Measurements from ENCODE around the gene LRRTM4.
"Not testable (repeated sequence)": the region's sequence is repeated elsewhere in the genome, so short reads cannot be mapped to it uniquely, and the experiment has no call there.

LRRTM4 gene

GRCh38 chr2:77121518-77121917 is 400.7 kb downstream of the LRRTM4 start:
- DNase-seq: no peak
- in situ Hi-C loops (cut with HindIII; ENCODE audit: low pct_ligation_motif_present, low pct_unique_long_range_greater_than_20kb, low sequenced_read_pairs): no loop called here

GRCh38 chr2:77119333-77119732 is 402.8 kb downstream of the LRRTM4 start:
- no peak for DNase-seq
- in situ Hi-C loops (cut with HindIII; ENCODE audit: low pct_ligation_motif_present, low pct_unique_long_range_greater_than_20kb, low sequenced_read_pairs): no loop called here

- in situ Hi-C loops (cut with HindIII; ENCODE audit: low pct_ligation_motif_present, low pct_unique_long_range_greater_than_20kb, low sequenced_read_pairs): no loop called here
- no peak for DNase-seq
Measured at GRCh38 chr2:77108915-77109314, 413.3 kb downstream of the LRRTM4 start.

- DNase-seq: no peak
- in situ Hi-C loops (cut with HindIII; ENCODE audit: low pct_ligation_motif_present, low pct_unique_long_range_greater_than_20kb, low sequenced_read_pairs): no loop called here
Measured at GRCh38 chr2:77105008-77105407, 417.2 kb downstream of the LRRTM4 start.

- in situ Hi-C loops (cut with HindIII; ENCODE audit: low pct_ligation_motif_present, low pct_unique_long_range_greater_than_20kb, low sequenced_read_pairs): no loop called here
- DNase-seq: no peak
Measured at GRCh38 chr2:77104554-77104953, 417.6 kb downstream of the LRRTM4 start.

GRCh38 chr2:77102927-77103326 is 419.2 kb downstream of the LRRTM4 start:
- in situ Hi-C loops (cut with HindIII; ENCODE audit: low pct_ligation_motif_present, low pct_unique_long_range_greater_than_20kb, low sequenced_read_pairs): no loop called here
- DNase-seq: no peak

- in situ Hi-C loops (cut with HindIII; ENCODE audit: low pct_ligation_motif_present, low pct_unique_long_range_greater_than_20kb, low sequenced_read_pairs): no loop called here
- no peak for DNase-seq
Measured at GRCh38 chr2:77101796-77102452, 420.3 kb downstream of the LRRTM4 start.

- in situ Hi-C loops (cut with HindIII; ENCODE audit: low pct_ligation_motif_present, low pct_unique_long_range_greater_than_20kb, low sequenced_read_pairs): no loop called here
- no peak for DNase-seq
Measured at GRCh38 chr2:77099961-77100360, 422.2 kb downstream of the LRRTM4 start.

- in situ Hi-C loops (cut with HindIII; ENCODE audit: low pct_ligation_motif_present, low pct_unique_long_range_greater_than_20kb, low sequenced_read_pairs); DNase-seq: not testable (repeated sequence)
Measured at GRCh38 chr2:77095525-77095924, 426.7 kb downstream of the LRRTM4 start.

- in situ Hi-C loops (cut with HindIII; ENCODE audit: low pct_ligation_motif_present, low pct_unique_long_range_greater_than_20kb, low sequenced_read_pairs): no loop called here
- DNase-seq: no peak
Measured at GRCh38 chr2:77095096-77095495, 427.1 kb downstream of the LRRTM4 start.

- in situ Hi-C loops (cut with HindIII; ENCODE audit: low pct_ligation_motif_present, low pct_unique_long_range_greater_than_20kb, low sequenced_read_pairs); DNase-seq: not testable (repeated sequence)
Measured at GRCh38 chr2:77088424-77088823, 433.8 kb downstream of the LRRTM4 start.

- no peak for DNase-seq
- in situ Hi-C loops (cut with HindIII; ENCODE audit: low pct_ligation_motif_present, low pct_unique_long_range_greater_than_20kb, low sequenced_read_pairs): no loop called here
Measured at GRCh38 chr2:77087987-77088414, 434.2 kb downstream of the LRRTM4 start.

GRCh38 chr2:77086478-77086877 is 435.7 kb downstream of the LRRTM4 start:
- in situ Hi-C loops (cut with HindIII; ENCODE audit: low pct_ligation_motif_present, low pct_unique_long_range_greater_than_20kb, low sequenced_read_pairs): no loop called here

GRCh38 chr2:77086051-77086450 is 436.1 kb downstream of the LRRTM4 start:
- DNase-seq: no peak
- in situ Hi-C loops (cut with HindIII; ENCODE audit: low pct_ligation_motif_present, low pct_unique_long_range_greater_than_20kb, low sequenced_read_pairs): no loop called here

More at GRCh38 chr2:77086478-77086877, 435.7 kb downstream of the LRRTM4 start:
- no peak for DNase-seq

- in situ Hi-C loops (cut with HindIII; ENCODE audit: low pct_ligation_motif_present, low pct_unique_long_range_greater_than_20kb, low sequenced_read_pairs): no loop called here
- DNase-seq: no peak
Measured at GRCh38 chr2:77085561-77085960, 436.6 kb downstream of the LRRTM4 start.

- no peak for DNase-seq
- in situ Hi-C loops (cut with HindIII; ENCODE audit: low pct_ligation_motif_present, low pct_unique_long_range_greater_than_20kb, low sequenced_read_pairs): no loop called here
Measured at GRCh38 chr2:77081597-77081996, 440.6 kb downstream of the LRRTM4 start.

- in situ Hi-C loops (cut with HindIII; ENCODE audit: low pct_ligation_motif_present, low pct_unique_long_range_greater_than_20kb, low sequenced_read_pairs): no loop called here
- DNase-seq: no peak
Measured at GRCh38 chr2:77064324-77064723, 457.9 kb downstream of the LRRTM4 start.

GRCh38 chr2:77054938-77055337 is 467.2 kb downstream of the LRRTM4 start:
- in situ Hi-C loops (cut with HindIII; ENCODE audit: low pct_ligation_motif_present, low pct_unique_long_range_greater_than_20kb, low sequenced_read_pairs): no loop called here
- DNase-seq: no peak

- no peak for DNase-seq
- in situ Hi-C loops (cut with HindIII; ENCODE audit: low pct_ligation_motif_present, low pct_unique_long_range_greater_than_20kb, low sequenced_read_pairs): no loop called here
Measured at GRCh38 chr2:77046339-77046738, 475.8 kb downstream of the LRRTM4 start.

- DNase-seq; in situ Hi-C loops (cut with HindIII; ENCODE audit: low pct_ligation_motif_present, low pct_unique_long_range_greater_than_20kb, low sequenced_read_pairs): not testable (repeated sequence)
Measured at GRCh38 chr2:77045456-77045855, 476.7 kb downstream of the LRRTM4 start.

- in situ Hi-C loops (cut with HindIII; ENCODE audit: low pct_ligation_motif_present, low pct_unique_long_range_greater_than_20kb, low sequenced_read_pairs): no loop called here
- DNase-seq: no peak
Measured at GRCh38 chr2:77034445-77034844, 487.7 kb downstream of the LRRTM4 start.

Measured in ACHN (cell line).